GM12801 (cell line): ENCODE results near the gene GOLGA6L9.
"Not testable (repeated sequence)": the region's sequence is repeated elsewhere in the genome, so short reads cannot be mapped to it uniquely, and the experiment has no call there.

Experiments used
- TF ChIP-seq, protein P1 (sequence below): IDR thresholded peaks from one replicate; pipeline ENCODE4 v1.5.1; 2011; ENCODE audit warnings: control low read depth; ENCODE audit not compliant: insufficient read length; ENCODE audit errors: extremely low read depth

The GOLGA6L9 gene, protein sequence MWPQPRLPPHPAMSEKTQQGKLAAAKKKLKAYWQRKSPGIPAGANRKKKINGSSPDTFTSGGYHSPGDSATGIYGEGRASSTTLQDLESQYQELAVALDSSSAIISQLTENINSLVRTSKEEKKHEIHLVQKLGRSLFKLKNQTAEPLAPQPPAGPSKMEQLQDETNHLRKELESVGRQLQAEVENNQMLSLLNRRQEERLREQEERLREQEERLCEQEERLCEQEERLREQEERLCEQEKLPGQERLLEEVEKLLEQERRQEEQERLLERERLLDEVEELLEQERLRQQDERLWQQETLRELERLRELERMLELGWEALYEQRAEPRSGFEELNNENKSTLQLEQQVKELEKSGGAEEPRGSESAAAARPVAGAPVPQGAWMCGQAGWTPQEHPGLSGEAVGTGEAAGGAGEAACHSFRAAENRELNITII

DNA sequence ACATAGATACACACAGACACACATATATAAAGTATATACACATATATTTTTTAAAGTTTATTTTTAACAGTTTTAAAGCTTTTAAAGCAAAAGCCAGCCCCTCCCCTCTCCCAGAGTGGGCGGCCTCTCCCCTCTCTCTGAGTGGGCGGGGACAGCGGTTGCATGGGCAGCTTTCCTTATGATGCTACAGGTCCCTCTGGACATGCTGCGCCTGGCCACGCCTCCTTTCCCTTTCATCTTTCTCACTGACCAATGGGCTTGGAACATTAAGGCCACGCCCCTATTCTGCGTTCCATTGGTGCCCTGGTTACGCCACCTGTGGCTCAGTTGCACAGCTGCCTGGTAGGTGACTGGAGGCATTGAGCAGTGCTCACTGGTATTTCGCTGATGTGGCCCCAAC, at the start of gene GOLGA6L9:
Gene GOLGA6L9, plus strand, starts transcription at position 124 of the 400 bp plus-strand sequence. Its CDS starts 264 bp downstream, at position 388.
- TF ChIP-seq, protein P1, sequence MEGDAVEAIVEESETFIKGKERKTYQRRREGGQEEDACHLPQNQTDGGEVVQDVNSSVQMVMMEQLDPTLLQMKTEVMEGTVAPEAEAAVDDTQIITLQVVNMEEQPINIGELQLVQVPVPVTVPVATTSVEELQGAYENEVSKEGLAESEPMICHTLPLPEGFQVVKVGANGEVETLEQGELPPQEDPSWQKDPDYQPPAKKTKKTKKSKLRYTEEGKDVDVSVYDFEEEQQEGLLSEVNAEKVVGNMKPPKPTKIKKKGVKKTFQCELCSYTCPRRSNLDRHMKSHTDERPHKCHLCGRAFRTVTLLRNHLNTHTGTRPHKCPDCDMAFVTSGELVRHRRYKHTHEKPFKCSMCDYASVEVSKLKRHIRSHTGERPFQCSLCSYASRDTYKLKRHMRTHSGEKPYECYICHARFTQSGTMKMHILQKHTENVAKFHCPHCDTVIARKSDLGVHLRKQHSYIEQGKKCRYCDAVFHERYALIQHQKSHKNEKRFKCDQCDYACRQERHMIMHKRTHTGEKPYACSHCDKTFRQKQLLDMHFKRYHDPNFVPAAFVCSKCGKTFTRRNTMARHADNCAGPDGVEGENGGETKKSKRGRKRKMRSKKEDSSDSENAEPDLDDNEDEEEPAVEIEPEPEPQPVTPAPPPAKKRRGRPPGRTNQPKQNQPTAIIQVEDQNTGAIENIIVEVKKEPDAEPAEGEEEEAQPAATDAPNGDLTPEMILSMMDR, result not testable (repeated sequence)

DNA sequence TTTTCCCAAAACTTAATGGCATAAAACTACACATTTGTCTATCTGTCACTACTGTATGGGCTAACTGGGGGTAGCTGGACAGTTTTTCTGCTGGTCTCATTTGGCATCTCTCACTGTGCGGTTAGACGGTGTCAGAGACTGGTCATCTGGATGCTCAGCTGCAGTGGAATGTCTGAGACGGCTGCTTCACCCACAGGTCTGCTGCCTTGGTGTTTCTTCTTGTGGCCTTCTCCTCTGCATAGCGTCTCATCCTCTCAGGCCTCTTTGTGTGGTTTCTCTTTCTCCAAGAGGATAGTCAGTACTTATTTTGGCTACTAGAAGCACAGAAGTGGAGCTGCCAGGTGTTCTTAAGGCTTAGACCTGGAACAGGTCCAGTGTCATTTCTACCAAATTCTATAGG, 35.9 kb upstream of the GOLGA6L9 start:
- TF ChIP-seq, protein P1, result no peak

DNA sequence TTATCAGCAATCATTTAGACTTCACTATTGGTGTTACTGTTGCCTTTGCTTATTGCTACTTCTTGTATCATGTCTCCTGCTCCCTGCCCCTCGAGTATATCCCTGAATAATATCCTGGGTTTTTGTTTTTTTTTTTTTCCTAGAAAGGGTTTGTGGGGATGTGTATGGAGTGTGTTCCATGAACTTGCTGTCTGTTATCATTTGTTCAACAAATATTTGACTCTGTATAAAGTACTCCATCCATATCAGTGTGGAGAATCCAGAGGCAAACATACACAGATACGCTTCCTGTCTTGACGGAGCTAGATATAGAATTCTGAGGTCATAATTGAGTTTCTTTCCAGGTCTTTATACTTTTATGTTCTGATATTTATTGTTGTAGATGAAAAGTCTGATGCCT, 31.8 kb upstream of the GOLGA6L9 start:
- TF ChIP-seq, protein P1, result no peak

DNA sequence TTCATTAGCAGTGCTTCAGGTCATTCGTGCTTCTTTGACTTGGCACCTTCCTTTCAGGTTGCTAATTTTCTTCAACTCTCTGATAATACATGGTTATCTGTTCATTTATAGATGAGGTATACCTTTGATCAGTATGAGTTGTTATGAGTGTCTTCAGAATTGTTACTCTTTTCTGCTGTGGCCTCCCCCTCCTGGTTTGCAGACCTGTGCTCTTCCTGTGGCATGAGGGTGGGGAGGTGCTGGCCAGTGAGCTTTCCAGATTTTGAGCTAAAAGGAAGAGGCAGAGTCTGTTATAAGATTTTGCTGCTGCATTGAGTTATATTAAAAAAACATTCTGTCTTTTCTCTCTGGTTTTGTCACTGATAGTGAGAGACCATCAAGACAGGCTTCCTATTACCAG, 30.8 kb upstream of the GOLGA6L9 start:
- TF ChIP-seq, protein P1, result no peak
